Measurements from ENCODE around the gene RXRA. TPM values are rescaled to one million over a fixed set of nuclear protein-coding genes. Genes with fewer than 3 reads are reported as not detected.

The RXRA gene
- total and polyA plus RNA-seq, 7 experiments from 2014 or later, result 0.31 to 59.5 (median 8.4) TPM

GRCh38 chr9:134395002-134395517, 68.8 kb downstream of the RXRA start:
- peaks cover 0 to 7% (median 0%) of the 10 kb centered on the region in 3 experiments for H3K9me3 ChIP-seq (ENCODE audit: control insufficient read depth in 2 of 3, low read length in 3 of 3)
- Mint-ChIP-seq H3K4me3 (no peak overlapping the region), H3K27ac (peak overlapping the region in 6 of 9 donors; percentile 59 to 95 (median 83)), H3K9me3 (peaks cover 0 to 8% (median 0%) of the 10 kb centered on the region in 11 donors), H3K4me1 (peaks cover 43 to 77% (median 57%) of the 10 kb centered on the region in 7 donors), H3K27me3 (peaks cover 0 to 3% (median 0%) of the 10 kb centered on the region in 5 donors), H3K36me3 (peaks cover 0 to 10% (median 0%) of the 10 kb centered on the region in 5 donors)
- no peaks in the 10 kb centered on the region for H3K36me3 ChIP-seq (ENCODE audit: control insufficient read depth in 2 of 3, insufficient read depth in 3 of 3, low read length in 3 of 3)
- intact Hi-C loops (cut with micrococcal nuclease), result no loop called here
- peak overlapping the region; percentile 79 for H3K27ac ChIP-seq (ENCODE audit: low read depth, low read length)
- H3K27me3 ChIP-seq (ENCODE audit: control insufficient read depth in 2 of 2, insufficient read depth in 2 of 2, low read length in 2 of 2), result no peaks in the 10 kb centered on the region
- ChIA-PET POLR2A (interaction anchor here (0.5 kb wide), 1 partner anchor 9 kb away, joined by 3 read pairs; no protein-coding TSS in a partner anchor), CTCF (no interaction called here)
- no peak for ATAC-seq
- peaks cover 60 to 61% of the 10 kb centered on the region in 2 donors for H3K4me1 ChIP-seq (ENCODE audit: control insufficient read depth in 2 of 2, insufficient read depth in 2 of 2, low read length in 2 of 2)
- no peak for DNase-seq
- H3K4me3 ChIP-seq (ENCODE audit: low read length), result no peak overlapping the region

- Histone ChIP-seq H3K4me3 (ENCODE audit: low read length) (peak overlapping the region; percentile 60), H3K27me3 (ENCODE audit: control insufficient read depth in 2 of 2, insufficient read depth in 2 of 2, low read length in 2 of 2) (no peaks in the 10 kb centered on the region), H3K9me3 (ENCODE audit: control insufficient read depth in 2 of 3, low read length in 3 of 3) (peaks cover 0 to 7% (median 0%) of the 10 kb centered on the region in 3 experiments), H3K27ac (ENCODE audit: low read depth, low read length) (peak overlapping the region; percentile 79), H3K4me1 (ENCODE audit: control insufficient read depth in 2 of 2, insufficient read depth in 2 of 2, low read length in 2 of 2) (peaks cover 53 to 54% of the 10 kb centered on the region in 2 donors), H3K36me3 (ENCODE audit: control insufficient read depth in 2 of 3, insufficient read depth in 3 of 3, low read length in 3 of 3) (no peaks in the 10 kb centered on the region)
- Mint-ChIP-seq H3K9me3 (peaks cover 0 to 8% (median 0%) of the 10 kb centered on the region in 11 donors), H3K27me3 (no peaks in the 10 kb centered on the region), H3K27ac (peak overlapping the region; percentile 75 to 95 (median 89)), H3K4me1 (peaks cover 36 to 70% (median 50%) of the 10 kb centered on the region in 7 donors), H3K4me3 (peak overlapping the region; percentile 70 to 88 (median 81)), H3K36me3 (peaks cover 0 to 10% (median 0%) of the 10 kb centered on the region in 5 donors)
- ATAC-seq (no peak), DNase-seq (no peak)
- CTCF ChIA-PET, result interaction anchor here (0.7 to 0.9 kb wide), 2 partner anchors 228 to 231 kb away, joined by 3 to 4 read pairs; partner anchors contain the start of gene RNU6ATAC
- intact Hi-C loops (cut with micrococcal nuclease), result loop anchor here in 1 of 2 donors (1.0 to 2.0 kb wide), 3 partner anchors 9 to 231 kb away; partner anchors contain the start of gene RNU6ATAC
- POLR2A ChIA-PET, result interaction anchor here (0.5 to 1.9 kb wide), 3 partner anchors 8 to 231 kb away, joined by 3 to 10 read pairs (median 3); partner anchors contain the start of gene RNU6ATAC
Measured at GRCh38 chr9:134395737-134396257, 69.5 kb downstream of the RXRA start.

- H3K4me3 Mint-ChIP-seq, result peak overlapping the region; percentile 70 to 88 (median 81)
- peak in 8 of 9 donors; percentile 16 to 56 (median 34) for DNase-seq
- H3K9me3 ChIP-seq (ENCODE audit: control insufficient read depth in 2 of 3, low read length in 3 of 3), result peaks cover 0 to 7% (median 0%) of the 10 kb centered on the region in 3 experiments
- H3K36me3 ChIP-seq (ENCODE audit: control insufficient read depth in 2 of 3, insufficient read depth in 3 of 3, low read length in 3 of 3), result no peaks in the 10 kb centered on the region
- peaks cover 32 to 65% (median 45%) of the 10 kb centered on the region in 7 donors for H3K4me1 Mint-ChIP-seq
- peaks cover 0 to 10% (median 0%) of the 10 kb centered on the region in 5 donors for H3K36me3 Mint-ChIP-seq
- no peaks in the 10 kb centered on the region for H3K27me3 Mint-ChIP-seq
- intact Hi-C loops (cut with micrococcal nuclease), result loop anchor here in 1 of 2 donors (1.0 to 2.0 kb wide), 3 partner anchors 8 to 232 kb away; partner anchors contain the start of gene RNU6ATAC
- peak overlapping the region; percentile 79 for H3K27ac ChIP-seq (ENCODE audit: low read depth, low read length)
- CTCF ChIA-PET, result interaction anchor here (0.7 to 1.0 kb wide), 3 partner anchors 47 to 231 kb away, joined by 3 to 4 read pairs (median 3); partner anchors contain the start of gene RNU6ATAC
- H3K27me3 ChIP-seq (ENCODE audit: control insufficient read depth in 2 of 2, insufficient read depth in 2 of 2, low read length in 2 of 2), result no peaks in the 10 kb centered on the region
- H3K4me1 ChIP-seq (ENCODE audit: control insufficient read depth in 2 of 2, insufficient read depth in 2 of 2, low read length in 2 of 2), result peaks cover 48 to 49% of the 10 kb centered on the region in 2 donors
- H3K27ac Mint-ChIP-seq, result peak overlapping the region; percentile 75 to 95 (median 89)
- POLR2A ChIA-PET, result interaction anchor here (0.9 to 1.9 kb wide), 4 partner anchors 10 to 232 kb away, joined by 3 to 12 read pairs (median 6); partner anchors contain the start of gene RNU6ATAC
- H3K4me3 ChIP-seq (ENCODE audit: low read length), result peak overlapping the region; percentile 60
- H3K9me3 Mint-ChIP-seq, result peaks cover 0 to 8% (median 0%) of the 10 kb centered on the region in 11 donors
- peak; percentile 27 for ATAC-seq
Measured at GRCh38 chr9:134396258-134396742, 70.0 kb downstream of the RXRA start.

GRCh38 chr9:134396825-134397224, 70.6 kb downstream of the RXRA start:
- DNase-seq (peak in 8 of 9 donors; percentile 45 to 66 (median 60)), ATAC-seq (peak; percentile 57)
- intact Hi-C loops (cut with micrococcal nuclease), result loop anchor here in 1 of 2 donors (1.0 to 2.0 kb wide), 3 partner anchors 7 to 233 kb away; partner anchors contain the start of gene RNU6ATAC
- no peaks in the 10 kb centered on the region for H3K27me3 ChIP-seq (ENCODE audit: control insufficient read depth in 2 of 2, insufficient read depth in 2 of 2, low read length in 2 of 2)
- peak overlapping the region; percentile 71 to 88 (median 81) for H3K4me3 Mint-ChIP-seq
- no peaks in the 10 kb centered on the region for H3K36me3 ChIP-seq (ENCODE audit: control insufficient read depth in 2 of 3, insufficient read depth in 3 of 3, low read length in 3 of 3)
- H3K4me1 ChIP-seq (ENCODE audit: control insufficient read depth in 2 of 2, insufficient read depth in 2 of 2, low read length in 2 of 2), result peaks cover 43 to 44% of the 10 kb centered on the region in 2 donors
- H3K4me3 ChIP-seq (ENCODE audit: low read length), result peak overlapping the region; percentile 60
- peaks cover 32 to 62% (median 41%) of the 10 kb centered on the region in 7 donors for H3K4me1 Mint-ChIP-seq
- peak overlapping the region; percentile 79 for H3K27ac ChIP-seq (ENCODE audit: low read depth, low read length)
- H3K27ac Mint-ChIP-seq, result peak overlapping the region; percentile 75 to 95 (median 89)
- CTCF ChIA-PET, result interaction anchor here (0.7 to 1.0 kb wide), 3 partner anchors 46 to 232 kb away, joined by 3 to 4 read pairs (median 3); partner anchors contain the start of gene RNU6ATAC
- no peaks in the 10 kb centered on the region for H3K27me3 Mint-ChIP-seq
- POLR2A ChIA-PET, result interaction anchor here (0.6 to 1.9 kb wide), 5 partner anchors 9 to 232 kb away, joined by 3 to 12 read pairs (median 3); partner anchors contain the start of gene RNU6ATAC
- peaks cover 0 to 10% (median 0%) of the 10 kb centered on the region in 5 donors for H3K36me3 Mint-ChIP-seq
- H3K9me3 Mint-ChIP-seq, result peaks cover 0 to 8% (median 0%) of the 10 kb centered on the region in 11 donors
- peaks cover 0 to 7% (median 0%) of the 10 kb centered on the region in 3 experiments for H3K9me3 ChIP-seq (ENCODE audit: control insufficient read depth in 2 of 3, low read length in 3 of 3)

GRCh38 chr9:134398756-134399155, 72.5 kb downstream of the RXRA start:
- intact Hi-C loops (cut with micrococcal nuclease), result no loop called here
- Mint-ChIP-seq H3K36me3 (peaks cover 0 to 10% (median 0%) of the 10 kb centered on the region in 5 donors), H3K9me3 (peaks cover 0 to 8% (median 0%) of the 10 kb centered on the region in 11 donors), H3K4me1 (peaks cover 28 to 52% (median 36%) of the 10 kb centered on the region in 7 donors), H3K27ac (peak overlapping the region in 2 of 9 donors; percentile 17 to 70), H3K27me3 (no peaks in the 10 kb centered on the region), H3K4me3 (no peak overlapping the region)
- Histone ChIP-seq H3K4me1 (ENCODE audit: control insufficient read depth in 2 of 2, insufficient read depth in 2 of 2, low read length in 2 of 2) (peaks cover 32 to 34% of the 10 kb centered on the region in 2 donors), H3K9me3 (ENCODE audit: control insufficient read depth in 2 of 3, low read length in 3 of 3) (peaks cover 0 to 7% (median 0%) of the 10 kb centered on the region in 3 experiments), H3K27ac (ENCODE audit: low read depth, low read length) (no peak overlapping the region), H3K27me3 (ENCODE audit: control insufficient read depth in 2 of 2, insufficient read depth in 2 of 2, low read length in 2 of 2) (no peaks in the 10 kb centered on the region), H3K36me3 (ENCODE audit: control insufficient read depth in 2 of 3, insufficient read depth in 3 of 3, low read length in 3 of 3) (no peaks in the 10 kb centered on the region), H3K4me3 (ENCODE audit: low read length) (no peak overlapping the region)
- ATAC-seq, result no peak
- no peak for DNase-seq
- CTCF ChIA-PET, result no interaction called here
- POLR2A ChIA-PET, result no interaction called here
